Right forelimb (tissue), 1 donor: ENCODE data around the gene DTX3L.

ENCODE experiments used
- DNase-seq: peaks from one replicate; pipeline ENCODE4 v3.0.0-alpha.2; 2018

Gene DTX3L

DNA sequence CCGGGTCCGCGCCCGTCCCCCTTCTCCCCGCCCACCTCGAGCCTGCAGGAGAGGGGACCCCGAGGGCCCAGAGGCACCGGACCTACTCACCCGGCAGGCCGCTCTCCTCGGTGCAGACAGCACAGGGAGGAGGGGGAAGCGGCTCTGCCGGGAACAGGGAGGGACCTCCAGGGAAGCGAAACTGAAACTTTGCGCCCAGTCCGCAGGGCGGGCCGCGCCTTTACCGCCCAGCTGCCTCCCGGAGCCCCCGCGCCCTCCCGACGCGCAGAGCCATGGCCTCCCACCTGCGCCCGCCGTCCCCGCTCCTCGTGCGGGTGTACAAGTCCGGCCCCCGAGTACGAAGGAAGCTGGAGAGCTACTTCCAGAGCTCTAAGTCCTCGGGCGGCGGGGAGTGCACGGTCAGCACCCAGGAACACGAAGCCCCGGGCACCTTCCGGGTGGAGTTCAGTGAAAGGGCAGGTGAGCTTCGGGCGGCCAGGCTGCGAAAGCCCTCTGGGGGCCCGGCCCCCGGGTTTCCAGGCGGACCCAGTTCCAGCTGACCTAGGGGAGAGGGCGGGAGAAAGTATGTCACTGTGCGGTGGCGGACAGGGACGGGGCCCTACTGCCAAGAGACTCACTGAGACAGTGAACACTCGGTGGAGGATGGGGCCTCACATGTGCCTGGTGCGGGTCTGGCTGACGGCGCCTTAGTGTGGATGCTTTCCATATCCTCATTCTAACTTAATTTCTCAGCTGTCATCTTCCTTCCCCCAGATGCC is at the start of gene DTX3L, which contains the start of gene PARP9:
Gene DTX3L (plus strand): TSS at position 184 of the 758 bp plus-strand sequence. CDS start 89 bp downstream, at position 273.
Gene PARP9 (minus strand): TSS at position 146 of the 758 bp plus-strand sequence. CDS start 4,680 bp downstream, outside the sequence.
- peak; percentile 85 for DNase-seq

DNA sequence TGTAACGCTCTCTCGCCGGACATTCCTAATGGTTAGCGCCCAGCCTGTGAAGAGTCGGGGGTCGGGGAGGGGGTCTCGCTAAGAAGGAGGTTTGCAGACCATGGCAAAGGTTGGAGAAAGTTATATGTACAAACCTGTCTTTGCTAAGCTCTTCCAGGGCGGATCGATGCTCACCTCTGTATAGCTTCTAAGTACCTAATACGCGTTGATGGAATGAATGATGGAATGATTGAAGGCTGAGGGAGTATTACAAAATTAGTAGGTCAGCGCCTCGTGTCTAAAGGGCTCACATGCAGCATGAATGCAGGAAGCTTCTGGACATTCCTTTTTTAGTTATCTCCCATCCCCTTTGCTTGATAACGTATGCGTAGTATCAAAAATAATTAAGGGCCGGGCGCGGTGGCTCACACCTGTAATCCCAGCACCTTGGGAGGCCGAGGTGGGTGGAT is 49.1 kb upstream of the DTX3L start:
- DNase-seq = no peak

DNA sequence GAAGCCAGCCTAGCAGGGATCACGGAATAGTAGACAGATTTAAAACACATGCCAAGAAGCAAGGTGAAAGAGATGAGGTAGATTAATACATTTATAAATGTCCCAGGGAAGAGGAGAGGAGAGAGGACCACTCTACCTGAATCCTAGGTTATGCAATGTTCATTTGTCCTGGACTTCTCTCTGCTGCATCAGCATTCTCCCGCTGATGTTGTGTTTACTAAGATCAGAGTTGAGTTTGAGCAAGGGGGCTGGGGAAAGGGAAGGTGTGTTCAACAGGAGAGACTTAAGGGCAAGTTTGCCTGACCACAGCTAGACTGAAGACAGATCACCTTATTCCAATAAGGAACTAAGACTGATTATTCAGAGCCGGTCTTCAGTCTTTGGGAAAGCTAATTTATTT is 48.3 kb upstream of the DTX3L start:
- DNase-seq = no peak

DNA sequence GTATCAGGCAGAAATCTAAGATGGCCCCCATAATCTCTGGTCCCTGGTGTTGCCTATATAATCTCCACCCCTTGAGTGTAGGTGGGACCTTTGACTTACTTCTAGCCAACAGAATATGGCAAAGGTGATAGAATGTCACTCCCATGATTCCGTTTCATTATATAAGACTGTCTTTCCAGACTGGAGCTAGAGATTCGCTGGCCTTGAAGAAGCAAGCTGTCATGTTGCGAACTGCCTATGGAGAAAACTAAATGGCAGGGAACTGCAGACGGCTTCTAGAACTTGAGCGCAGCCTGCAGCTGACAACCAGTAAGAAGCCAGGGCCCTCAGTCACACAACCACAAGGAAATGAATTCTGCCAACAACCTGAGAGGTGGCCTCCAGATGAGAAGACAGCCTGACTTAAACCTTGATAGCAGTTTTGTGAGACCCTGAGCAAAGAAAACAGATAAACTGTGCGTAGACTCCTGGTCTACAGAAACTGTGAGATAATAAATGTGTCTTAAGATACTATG is 47.2 kb upstream of the DTX3L start:
- no peak for DNase-seq

DNA sequence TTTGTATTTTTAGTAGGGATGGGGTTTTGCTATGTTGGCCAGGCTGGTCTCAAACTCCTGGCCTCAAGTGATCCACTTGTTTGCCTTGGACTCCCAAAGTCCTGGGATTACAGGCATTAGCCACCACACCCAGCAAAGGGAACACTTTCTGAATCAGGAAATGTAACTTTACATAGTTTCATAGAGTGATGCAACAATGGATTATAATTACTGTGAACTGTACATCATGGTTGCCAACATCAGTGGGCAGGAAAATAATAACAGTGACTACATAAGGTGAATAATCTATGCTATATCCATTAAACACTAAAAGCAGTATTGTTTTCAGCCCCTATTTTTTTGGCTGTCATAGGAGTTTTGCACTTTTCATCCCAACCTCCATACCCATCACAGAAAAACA is 44.4 kb upstream of the DTX3L start:
- no peak for DNase-seq

DNA sequence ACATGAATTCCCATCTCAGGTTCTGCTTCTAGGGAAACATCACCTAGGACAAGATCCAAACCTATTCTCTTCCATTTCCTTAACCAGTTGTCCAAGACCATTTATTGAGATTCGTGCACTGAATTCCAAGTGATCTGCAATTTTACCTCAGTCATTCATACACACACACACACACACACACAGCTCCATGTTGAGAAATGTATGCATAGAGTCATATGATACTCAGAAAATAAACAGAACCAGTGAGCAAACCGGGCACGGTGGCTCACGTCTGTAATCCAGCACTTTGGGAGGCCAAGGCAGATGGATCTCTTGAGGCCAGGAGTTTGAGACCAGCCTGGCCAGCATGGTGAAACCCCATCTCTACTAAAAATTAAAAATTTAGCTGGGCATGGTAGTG is 43.3 kb upstream of the DTX3L start:
- no peak for DNase-seq

DNA sequence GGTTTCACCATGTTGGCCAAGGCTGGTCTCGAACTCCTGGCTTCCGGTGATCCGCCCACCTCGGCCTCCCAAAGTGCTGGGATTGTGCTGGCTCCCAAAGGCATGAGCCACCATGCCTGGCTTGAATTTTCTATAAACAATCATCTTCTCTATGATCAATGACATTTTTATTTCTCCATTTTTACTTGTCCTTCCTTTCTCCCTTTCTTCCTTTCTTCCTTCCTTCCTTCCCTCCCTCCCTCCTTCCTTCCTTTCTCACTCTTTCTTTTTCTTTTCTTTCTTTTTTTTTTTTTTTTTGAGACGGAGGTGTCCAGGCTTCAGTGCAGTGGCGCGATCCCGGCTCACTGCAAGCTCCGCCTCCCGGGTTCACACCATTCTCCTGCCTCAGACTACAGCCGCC is 40.8 kb upstream of the DTX3L start:
- no peak for DNase-seq

DNA sequence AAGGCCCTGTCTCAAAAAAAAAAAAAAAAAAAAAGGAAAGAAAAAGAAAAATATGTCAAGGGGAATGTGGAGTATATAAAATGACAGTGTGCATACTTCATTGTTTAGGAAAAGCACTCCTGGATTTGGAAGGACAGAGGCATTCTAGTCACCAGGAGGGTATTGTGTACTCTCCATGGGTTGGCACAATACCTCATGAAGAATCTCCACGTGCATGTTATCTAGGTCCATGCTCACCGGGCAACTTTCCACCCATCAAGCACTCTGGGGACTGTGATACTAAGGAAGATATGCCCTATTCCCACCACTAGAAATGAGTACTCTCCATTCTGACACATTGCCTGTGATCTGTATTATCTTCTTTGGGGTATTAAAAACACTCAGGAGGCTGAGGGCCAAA is 34.0 kb upstream of the DTX3L start:
- DNase-seq = no peak

DNA sequence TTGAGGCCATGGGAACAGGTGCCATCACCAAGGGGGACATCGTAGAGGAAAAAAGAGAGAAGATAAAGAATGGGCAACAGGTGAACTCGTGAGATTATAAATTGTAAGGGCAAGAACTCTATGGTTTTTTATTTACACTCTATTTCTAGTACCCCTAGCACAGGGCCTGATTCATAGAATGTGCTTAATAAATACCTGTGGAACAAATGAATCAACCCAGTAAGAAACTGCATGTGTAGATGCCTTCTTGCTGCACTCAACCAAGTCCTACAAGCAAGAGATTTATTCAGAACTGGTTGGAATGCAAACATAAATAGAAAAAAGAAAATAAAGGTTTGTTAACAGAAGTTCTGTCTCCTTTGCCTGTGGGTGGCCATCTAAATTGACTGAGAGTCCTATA is 30.7 kb upstream of the DTX3L start:
- DNase-seq = no peak

DNA sequence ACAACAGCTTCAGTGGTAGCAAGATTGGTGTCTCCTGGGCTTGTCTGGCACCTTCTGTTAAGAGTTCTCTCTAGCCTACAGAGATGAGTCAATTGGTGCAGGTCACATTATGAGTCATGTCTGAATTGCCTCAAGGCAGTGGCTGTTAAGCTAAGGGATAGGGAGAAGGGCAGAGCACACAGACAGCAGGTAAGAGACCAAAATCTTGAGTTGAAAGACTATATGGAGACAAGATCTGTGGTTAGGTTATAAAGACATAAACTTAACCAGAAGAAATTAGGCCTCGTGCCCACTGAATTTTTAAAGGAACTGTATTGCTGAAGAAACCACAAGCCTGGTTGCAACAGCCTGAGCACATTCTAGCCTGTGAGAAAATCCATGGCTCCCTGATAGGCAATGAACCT is 30.2 kb upstream of the DTX3L start:
- no peak for DNase-seq

DNA sequence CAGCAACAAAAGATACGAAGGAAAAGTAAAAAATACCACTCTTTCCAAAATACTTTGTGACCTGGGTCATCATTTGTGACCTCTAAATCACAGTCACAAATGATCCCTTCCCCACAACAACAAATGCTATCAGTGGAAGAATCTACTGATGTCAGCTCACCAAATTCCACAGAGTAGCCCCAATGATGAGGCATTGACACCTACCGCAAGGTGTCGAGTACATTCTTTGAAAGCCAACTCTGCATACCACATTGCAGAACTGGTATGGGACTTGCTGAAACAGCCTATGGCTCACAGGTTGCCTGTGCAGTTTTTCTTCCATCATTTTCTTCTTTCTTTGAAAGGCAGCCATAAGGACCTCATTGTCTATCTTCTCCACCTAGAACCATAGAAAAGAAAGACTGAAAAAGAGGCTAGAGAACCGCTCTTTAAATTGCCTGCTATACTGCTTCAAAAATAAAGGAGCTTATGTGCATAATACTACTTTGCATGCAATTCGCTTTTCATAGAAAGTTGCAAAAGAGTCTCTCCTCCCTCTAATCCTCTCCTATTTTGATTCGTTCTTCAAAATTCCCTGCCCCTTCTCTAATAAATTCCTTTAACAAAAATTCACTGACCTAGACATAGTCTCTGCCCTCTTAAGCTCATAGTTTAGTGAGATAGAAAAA is 28.0 kb upstream of the DTX3L start:
- DNase-seq = no peak

DNA sequence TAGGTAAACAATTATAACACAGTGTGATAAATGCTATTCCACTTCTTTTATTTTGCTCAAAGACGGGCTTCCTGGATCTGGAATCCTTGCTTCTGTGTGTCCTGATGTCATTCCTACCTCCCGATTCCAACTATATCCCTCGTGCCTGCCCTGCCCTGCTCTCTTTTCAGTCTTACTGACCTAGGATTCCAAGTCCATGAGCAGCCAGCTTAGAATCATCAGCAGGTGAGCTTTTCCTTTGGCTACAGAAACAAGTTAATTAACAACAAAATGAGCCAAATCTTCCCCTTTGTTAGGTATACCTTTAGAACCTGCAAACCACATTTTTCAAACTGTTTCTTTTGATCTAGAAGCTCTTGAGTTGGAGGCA is 27.5 kb upstream of the DTX3L start:
- no peak for DNase-seq

DNA sequence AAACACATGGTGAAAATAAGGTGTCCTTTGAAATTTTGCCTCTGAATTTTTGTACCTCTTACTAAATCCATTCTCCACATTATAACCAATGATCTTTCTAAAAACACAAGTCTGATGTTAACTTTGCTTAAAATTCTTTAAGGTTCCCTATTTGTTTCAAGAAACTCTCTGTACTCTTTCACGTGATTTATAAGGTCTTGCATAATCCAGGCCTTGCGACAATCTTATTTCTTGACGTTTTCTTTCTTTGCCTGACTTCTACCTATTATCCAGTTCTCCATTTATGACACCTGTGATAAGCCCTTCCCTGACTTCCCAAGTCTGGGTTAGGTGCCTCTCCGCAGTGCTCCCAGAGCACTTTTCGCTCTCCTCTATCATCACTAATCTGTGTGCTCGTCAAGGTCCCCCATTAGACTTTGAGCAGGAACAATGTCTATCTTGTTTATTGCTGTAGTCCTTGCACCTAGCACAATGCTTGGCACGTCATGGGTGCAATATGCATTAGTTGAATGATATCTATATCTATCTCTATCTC is 25.1 kb upstream of the DTX3L start:
- no peak for DNase-seq

DNA sequence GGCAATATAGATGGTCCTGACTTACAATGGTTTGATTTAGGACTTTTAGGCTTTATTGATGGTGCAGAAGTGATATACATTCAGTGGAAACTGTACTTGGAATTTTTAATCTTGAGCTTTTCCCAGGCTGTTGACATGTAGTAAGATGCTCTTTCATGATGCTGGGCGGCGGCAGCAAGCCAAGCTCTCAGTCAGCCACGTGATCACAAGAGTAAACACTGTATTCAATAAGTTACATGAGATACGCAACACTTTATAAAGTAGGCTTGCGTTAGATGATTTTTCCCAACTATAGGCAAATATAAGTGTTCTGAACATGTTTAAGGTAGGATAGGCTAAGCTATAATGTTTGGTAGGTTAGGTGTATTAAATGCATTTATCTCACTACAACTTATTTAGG is 18.0 kb upstream of the DTX3L start:
- no peak for DNase-seq

DNA sequence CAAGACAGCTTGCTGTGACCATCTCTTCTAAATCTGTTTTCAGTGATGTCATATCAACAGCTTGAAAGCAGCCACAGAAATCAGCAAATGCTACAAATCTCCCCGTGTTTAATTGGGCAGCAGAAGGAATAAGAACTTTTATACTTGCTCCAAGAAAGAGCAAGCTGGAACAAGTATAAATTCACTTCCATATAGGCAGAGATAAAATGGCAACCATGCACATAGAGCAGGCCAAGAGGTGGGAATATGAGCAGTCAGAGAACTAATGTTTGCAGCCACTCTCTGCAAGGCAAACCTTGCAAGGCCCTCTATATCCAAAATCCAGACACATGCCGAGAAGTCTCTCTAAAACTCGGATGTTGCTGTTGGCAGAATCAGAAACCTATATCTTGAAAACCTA is 16.1 kb upstream of the DTX3L start:
- no peak for DNase-seq

DNA sequence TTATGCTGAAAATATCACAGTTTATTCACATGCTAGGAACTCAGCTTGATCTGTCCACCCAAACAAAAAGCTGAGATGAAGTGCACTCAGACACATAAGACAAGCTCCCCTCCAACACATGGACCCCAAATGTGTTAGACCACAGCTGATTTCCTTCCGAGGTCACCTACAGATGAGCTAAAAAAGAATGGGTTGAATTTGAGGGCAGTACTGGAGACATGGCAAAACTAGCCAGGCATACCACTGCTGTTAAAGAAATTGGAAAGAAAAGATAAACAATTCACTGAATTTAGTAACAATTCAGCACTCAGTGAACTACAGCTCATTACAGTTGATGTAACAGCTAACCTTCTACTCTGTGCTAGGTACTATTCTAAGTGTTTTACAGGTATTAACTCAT is 15.5 kb upstream of the DTX3L start:
- DNase-seq = no peak

DNA sequence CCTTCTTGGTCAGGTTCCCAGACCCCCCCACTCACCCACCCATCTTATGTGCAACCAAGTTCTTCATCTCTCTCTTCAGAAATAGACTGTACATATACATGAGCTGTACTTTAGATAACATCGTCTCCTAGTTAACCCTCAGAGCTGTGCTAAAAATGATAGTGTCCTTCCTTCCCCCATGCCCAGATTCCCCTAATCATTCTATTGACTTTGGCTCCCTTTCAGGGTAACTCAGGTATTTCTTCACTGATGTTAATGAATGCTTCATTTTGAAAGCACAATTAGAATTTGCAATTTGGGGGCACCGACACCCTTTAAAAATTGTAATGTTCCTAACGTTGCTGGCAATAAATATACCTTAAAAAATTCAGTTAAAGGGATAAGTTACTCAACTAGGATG is 11.0 kb upstream of the DTX3L start:
- no peak for DNase-seq

DNA sequence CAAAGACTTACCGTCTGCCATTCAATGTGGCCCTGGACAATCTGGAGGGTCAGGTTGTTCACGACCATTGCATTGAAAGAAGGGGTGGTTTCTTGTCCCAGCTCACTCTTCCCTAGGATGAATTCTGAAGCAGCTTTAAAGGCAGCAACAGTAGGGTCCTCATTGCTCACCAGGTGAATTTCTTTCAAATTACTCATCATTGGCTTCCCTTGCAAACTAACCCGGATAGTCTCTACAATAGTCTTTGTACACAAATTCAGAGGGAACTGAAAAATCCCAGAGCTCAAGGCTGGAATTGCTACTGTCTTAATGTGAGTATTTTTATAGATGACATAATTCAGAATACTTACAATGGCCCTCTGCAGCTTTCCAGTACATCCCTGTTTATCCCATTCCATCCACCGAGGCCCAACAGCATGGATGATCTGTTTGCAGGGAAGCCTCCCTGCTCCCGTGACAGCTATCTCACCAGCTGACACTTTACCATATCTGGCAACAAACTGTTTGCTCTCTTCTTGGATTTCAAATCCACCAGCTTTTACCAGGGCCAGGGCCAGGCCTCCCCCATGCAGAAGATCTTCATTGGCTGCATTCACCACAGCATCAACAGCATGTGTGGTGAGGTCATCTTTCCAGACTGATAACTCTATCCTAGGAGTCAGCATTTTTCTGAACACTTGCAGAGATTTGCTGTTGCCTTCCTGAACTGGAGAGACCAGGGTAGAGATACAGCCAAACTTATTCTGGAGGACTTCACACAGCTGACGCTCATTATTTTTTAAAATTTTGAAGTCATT is 8.7 kb upstream of the DTX3L start:
- no peak for DNase-seq

DNA sequence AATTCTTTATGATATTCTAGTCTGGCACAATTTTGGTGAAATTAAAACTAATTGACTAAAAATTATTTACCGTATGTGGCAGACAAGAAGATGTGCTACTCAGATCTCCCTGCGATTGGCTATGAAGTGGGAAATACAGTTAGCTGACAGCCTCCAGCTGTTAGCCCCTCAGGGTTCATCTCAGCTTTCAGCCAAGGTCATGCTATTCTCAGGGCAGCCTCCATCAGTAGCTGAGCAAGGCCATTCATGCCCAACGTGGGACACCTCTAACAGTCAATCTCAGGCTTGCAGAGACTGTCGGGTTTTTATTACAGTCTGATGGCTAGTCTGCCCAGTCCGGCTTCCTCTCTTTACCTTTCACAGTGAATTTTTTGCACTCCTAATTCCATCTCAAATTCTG is 6.8 kb upstream of the DTX3L start:
- DNase-seq = no peak

DNA sequence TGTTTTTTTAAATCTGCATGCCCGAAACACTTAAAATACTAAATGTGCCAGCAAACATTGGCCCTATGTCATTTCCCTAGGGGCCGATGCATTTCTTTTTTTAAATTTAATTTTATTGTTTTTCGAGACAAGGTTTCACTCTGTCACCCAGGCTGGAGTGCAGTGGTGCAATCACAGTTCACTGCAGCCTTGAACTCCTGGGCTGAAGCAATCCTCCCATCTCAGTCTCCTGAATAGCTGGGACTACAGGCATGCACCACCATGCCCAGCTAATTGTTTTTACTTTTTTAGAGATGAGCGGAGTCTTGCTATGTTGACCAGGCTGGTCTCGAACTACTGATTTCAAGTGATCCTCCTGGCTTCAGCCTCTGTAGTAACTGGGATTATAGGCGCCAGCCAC is 5.5 kb upstream of the DTX3L start:
- no peak for DNase-seq

DNA sequence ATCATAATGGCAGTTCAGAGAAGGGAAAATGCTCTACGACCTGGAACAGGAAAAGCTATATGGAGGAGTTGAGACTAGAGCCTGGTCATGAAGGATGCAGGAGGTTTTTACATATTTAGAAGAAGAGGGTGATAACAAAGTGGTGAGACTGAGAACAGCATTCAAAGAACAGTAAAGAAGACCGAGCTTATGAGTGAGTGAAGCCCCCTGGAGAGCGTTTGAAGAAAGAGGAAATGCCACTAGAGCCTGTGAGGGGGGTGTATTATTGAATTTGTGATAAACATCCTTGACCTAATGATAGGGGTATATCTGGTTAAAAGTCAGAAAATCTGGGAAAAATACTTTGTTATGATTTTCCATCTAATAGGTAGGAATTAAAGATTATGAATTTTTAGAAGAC is 4.2 kb upstream of the DTX3L start:
- no peak for DNase-seq

DNA sequence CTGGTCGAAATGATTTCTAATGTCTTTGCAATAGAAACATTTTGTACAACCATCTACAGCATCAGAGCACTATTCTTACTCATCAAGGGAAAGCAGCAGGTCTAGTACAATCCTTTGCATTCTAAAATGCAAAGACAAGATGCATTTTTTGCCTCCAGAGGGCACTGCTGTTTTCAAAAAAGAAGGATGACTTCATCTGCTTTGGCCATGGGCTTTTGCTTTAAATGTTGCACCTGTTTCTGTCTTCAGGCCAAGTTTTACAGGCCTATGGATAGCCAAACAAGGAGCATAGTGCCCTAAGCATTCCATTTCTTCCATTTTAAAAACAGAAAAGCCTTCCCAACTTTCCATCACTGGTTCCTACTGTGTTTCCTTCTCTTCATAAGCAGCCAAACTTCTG is 3.5 kb upstream of the DTX3L start:
- no peak for DNase-seq
